BE2C (cell line): ENCODE results near the gene POLR3E.
"Not testable (repeated sequence)": the region's sequence is repeated elsewhere in the genome, so short reads cannot be mapped to it uniquely, and the experiment has no call there.

Source experiments
- DNase-seq: peaks from one replicate; pipeline ENCODE4 v3.0.0-alpha.2; 2020
- H3K27me3 ChIP-seq: fragments of 250-450 bp; sonication (Bioruptor Pico); 2 replicates; pipeline ENCODE4 v1.5.1; 2020; ENCODE audit warnings: mild to moderate bottlenecking
- H3K36me3 ChIP-seq: fragments of 250-450 bp; sonication (Bioruptor Pico); 2 replicates; pipeline ENCODE4 v1.5.1; 2020; ENCODE audit warnings: mild to moderate bottlenecking
- H3K4me1 ChIP-seq: fragments of 250-450 bp; sonication (Bioruptor Pico); 2 replicates; pipeline ENCODE4 v1.5.1; 2020
- H3K4me3 ChIP-seq: 2 replicates; pipeline ENCODE4 v1.5.1; 2011; ENCODE audit warnings: low read depth, low read length
- H3K9me3 ChIP-seq: fragments of 250-450 bp; sonication (Bioruptor Pico); 2 replicates; pipeline ENCODE4 v1.5.1; 2020
- TF ChIP-seq, protein P1 (sequence below): IDR thresholded peaks from 2 replicates; pipeline ENCODE4 v1.5.1; 2012; ENCODE audit warnings: mild to moderate bottlenecking, low read depth, low read length

Gene POLR3E

DNA sequence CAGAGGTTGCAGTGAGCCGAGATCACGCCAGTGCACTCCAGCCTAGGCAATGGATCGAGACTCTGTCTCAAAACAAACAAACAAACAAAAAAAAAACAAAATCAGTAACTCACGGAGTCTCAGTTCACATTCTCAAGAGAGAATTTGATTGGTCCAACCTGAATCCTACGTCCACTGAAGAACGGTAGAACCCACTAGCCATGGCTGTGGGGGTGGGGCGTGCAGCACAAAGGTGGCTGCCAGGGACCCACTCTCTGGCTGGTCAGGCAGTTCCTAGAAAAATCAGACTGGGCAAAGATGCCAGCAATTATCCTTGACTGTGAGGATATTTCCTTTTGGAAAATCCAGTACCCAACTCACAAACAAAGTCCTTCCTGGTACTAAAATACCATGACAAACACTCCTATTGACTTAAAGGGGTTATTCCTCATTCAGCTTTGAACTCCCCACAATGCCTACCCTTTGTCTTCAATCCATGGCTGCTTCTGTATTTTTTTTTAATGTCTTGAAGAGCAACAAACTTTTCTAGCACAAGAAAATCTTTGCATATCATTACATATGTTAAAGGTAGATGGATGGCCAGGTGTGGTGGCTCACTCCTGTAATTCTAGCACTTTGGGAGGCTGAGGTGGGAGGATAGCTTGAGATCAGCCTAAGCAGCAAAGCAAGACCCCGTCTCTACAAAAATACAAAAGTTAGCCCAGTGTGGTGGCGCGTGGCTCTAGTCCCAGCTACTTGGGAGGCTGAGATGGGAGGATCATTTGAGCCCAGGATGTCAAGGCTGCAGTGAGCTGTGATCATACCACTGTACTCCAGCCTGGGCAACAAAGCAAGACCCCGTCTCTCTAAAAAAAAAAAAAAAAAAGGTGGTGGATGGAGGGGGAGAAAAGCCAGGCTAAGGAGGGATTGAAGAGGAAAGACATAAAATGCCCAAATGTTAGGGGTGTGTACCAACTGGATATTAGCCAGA is 3.8 kb upstream of the POLR3E start:
- H3K36me3 ChIP-seq, result no peaks in the 10 kb centered on the region
- H3K9me3 ChIP-seq, result no peaks in the 10 kb centered on the region
- H3K4me3 ChIP-seq, result no peak overlapping the region
- TF ChIP-seq, protein P1, sequence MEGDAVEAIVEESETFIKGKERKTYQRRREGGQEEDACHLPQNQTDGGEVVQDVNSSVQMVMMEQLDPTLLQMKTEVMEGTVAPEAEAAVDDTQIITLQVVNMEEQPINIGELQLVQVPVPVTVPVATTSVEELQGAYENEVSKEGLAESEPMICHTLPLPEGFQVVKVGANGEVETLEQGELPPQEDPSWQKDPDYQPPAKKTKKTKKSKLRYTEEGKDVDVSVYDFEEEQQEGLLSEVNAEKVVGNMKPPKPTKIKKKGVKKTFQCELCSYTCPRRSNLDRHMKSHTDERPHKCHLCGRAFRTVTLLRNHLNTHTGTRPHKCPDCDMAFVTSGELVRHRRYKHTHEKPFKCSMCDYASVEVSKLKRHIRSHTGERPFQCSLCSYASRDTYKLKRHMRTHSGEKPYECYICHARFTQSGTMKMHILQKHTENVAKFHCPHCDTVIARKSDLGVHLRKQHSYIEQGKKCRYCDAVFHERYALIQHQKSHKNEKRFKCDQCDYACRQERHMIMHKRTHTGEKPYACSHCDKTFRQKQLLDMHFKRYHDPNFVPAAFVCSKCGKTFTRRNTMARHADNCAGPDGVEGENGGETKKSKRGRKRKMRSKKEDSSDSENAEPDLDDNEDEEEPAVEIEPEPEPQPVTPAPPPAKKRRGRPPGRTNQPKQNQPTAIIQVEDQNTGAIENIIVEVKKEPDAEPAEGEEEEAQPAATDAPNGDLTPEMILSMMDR, result no peak
- DNase-seq, result no peak
- H3K27me3 ChIP-seq, result no peaks in the 10 kb centered on the region
- no peaks in the 10 kb centered on the region for H3K4me1 ChIP-seq

- Histone ChIP-seq H3K36me3 (no peaks in the 10 kb centered on the region), H3K4me3 (peak overlapping the region; percentile 99), H3K4me1 (0 out of 2 replicates have a peak, but pooled peaks cover 2% of the 10 kb centered on the region), H3K27me3 (no peaks in the 10 kb centered on the region), H3K9me3 (no peaks in the 10 kb centered on the region)
- TF ChIP-seq, protein P1, result no peak
- DNase-seq, result no peak
Measured at GRCh38 chr16:22296225-22297113, 740 bp upstream of the POLR3E start.

- peak overlapping the region; percentile 71 for H3K4me3 ChIP-seq
- TF ChIP-seq, protein P1, result no peak
- H3K36me3 ChIP-seq, result peaks cover 9% of the 10 kb centered on the region
- no peaks in the 10 kb centered on the region for H3K9me3 ChIP-seq
- 0 out of 2 replicates have a peak, but pooled peaks cover 2% of the 10 kb centered on the region for H3K4me1 ChIP-seq
- DNase-seq, result peak; percentile 87
- no peaks in the 10 kb centered on the region for H3K27me3 ChIP-seq
Measured at GRCh38 chr16:22297871-22298733, 893 bp downstream of the POLR3E start.

- TF ChIP-seq, protein P1, result no peak
- no peaks in the 10 kb centered on the region for H3K27me3 ChIP-seq
- no peaks in the 10 kb centered on the region for H3K9me3 ChIP-seq
- H3K4me3 ChIP-seq, result no peak overlapping the region
- DNase-seq, result no peak
- H3K4me1 ChIP-seq, result 0 out of 2 replicates have a peak, but pooled peaks cover 2% of the 10 kb centered on the region
- peaks cover 11% of the 10 kb centered on the region for H3K36me3 ChIP-seq
Measured at GRCh38 chr16:22299036-22299435, 1.8 kb downstream of the POLR3E start.

GRCh38 chr16:22300427-22301071 is 3.3 kb downstream of the POLR3E start:
- H3K9me3 ChIP-seq, result no peaks in the 10 kb centered on the region
- 0 out of 2 replicates have a peak, but pooled peaks cover 2% of the 10 kb centered on the region for H3K4me1 ChIP-seq
- peaks cover 23% of the 10 kb centered on the region for H3K36me3 ChIP-seq
- TF ChIP-seq, protein P1, result peak; percentile 81
- peak; percentile 76 for DNase-seq
- H3K27me3 ChIP-seq, result no peaks in the 10 kb centered on the region
- no peak overlapping the region for H3K4me3 ChIP-seq

DNA sequence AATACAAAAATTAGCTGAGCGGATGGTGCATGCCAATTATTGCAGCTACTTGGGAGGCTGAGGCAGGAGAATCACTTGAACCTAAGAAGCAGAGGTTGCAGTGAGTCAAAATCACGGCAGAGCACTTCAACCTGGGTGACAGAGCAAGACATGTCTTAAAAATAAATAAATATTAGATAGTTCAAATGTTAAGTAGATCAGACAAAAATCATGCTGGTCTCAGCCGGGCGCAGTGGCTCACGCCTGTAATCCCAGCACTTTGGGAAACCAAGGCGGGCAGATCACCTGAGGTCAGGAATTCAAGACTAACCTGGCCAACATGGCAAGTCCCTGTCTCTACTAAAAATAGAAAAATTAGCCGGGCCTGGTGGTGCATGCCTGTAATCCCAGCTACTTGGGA is 4.2 kb downstream of the POLR3E start:
- DNase-seq, H3K4me3 ChIP-seq, H3K27me3 ChIP-seq, H3K9me3 ChIP-seq, H3K4me1 ChIP-seq: not testable (repeated sequence)
- H3K36me3 ChIP-seq, result peaks cover 32% of the 10 kb centered on the region
